Stromal cell of bone marrow (primary cell): ENCODE results near the gene XCR1.
"Not testable (repeated sequence)": the region's sequence is repeated elsewhere in the genome, so short reads cannot be mapped to it uniquely, and the experiment has no call there.

ENCODE experiments used
- DNase-seq: peaks from one replicate; pipeline ENCODE4 v3.0.0-alpha.2; 2012; ENCODE audit warnings: low read depth

XCR1 gene

DNA sequence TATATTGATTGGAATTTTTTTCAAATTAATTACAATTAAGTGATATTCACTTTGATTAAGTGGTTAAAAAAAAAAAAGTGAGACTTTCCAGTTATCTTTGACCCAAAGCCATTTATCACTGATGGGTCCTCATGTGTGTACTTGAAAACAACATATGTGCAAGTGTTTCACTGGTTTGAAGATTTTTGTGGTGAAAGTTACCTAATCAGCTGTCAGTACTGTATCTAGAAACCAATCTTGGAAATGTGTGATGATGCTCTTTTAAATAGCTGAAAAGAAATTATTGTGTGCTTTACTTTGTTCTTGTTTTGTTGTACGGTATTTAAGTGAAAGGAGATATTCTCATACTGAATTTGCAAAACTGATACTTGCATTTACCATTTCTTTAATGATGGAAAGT is 11.6 kb upstream of the XCR1 start:
- no peak for DNase-seq

GRCh38 chr3:46038071-46038470 is 10.8 kb upstream of the XCR1 start:
- not testable (repeated sequence) for DNase-seq

DNA sequence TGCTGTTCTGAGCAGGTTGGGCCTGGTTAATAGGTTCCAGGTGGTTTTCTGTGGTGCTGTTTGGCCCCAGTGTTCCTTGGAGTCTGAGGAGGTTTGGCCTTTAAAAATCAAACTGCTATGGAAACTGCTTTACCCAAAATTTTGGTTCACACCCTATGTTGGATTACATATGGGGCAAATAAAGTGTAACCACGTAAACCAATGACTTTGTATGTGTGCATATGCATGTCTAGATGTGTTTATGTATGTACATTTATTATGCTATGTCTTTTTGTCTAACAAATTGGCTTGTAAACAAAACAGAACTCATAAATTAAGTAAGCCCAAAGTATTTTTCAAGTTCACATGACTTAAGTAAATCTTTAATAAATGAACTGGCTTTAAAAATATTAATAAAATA is 8.9 kb upstream of the XCR1 start:
- DNase-seq = no peak

DNA sequence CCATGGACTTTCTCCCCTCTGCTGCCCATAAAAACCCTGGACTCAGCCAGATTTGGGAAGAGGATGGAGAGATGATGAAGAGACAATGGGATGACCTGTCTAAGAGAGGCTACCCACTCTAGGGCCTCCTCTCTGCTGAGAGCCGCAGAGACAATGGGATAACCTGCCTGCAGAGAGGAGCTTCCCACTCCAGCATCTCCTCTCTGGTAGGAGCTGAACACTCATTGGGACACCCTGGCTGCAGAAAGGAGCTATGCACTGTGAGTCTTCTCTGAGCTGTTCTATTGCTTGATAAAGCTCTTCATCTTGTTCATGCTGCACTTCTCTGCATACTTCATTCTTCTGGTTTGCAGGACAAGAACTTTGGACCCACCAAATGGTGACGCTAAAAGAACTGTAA is 4.5 kb upstream of the XCR1 start:
- no peak for DNase-seq

DNA sequence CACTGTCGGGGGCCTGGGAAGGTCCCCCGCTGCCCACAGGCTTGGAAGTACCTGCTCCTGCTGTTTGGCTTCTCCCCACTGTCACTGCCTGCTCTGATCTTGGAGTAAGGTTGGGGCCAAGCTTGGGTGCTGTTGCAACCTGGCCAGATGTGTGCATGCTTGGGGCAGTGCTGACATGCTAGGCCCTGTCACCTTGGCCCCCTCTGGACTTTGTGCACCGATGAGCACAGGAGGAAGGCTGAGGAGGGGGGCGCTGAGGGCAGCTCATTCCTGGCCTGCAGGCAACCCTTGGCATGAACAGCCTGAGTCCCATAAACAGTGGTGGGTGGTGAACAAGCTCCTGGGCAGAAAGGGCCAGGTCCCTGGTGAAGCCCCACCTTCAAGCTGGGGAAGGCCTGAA is 4.0 kb upstream of the XCR1 start:
- DNase-seq = no peak

DNA sequence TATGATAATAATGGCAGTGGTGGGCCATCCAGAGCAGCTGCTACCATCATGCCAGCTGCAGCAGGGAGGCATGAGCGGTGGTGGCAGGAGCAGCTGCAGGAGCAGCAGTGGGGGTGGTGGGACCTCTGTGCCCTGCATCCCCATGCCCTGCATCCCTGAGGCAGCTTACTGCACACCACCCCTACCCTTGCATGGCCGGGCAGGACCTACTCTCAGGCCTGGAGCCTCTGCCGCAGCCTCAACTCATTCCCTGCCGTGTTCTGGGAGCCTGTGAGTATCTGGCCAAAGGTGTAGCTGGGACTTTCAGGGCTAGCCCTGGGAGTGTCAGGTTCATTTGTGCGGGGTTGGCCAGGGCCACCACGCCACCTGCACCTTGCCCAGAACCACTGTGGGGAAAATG is 3.3 kb upstream of the XCR1 start:
- no peak for DNase-seq

DNA sequence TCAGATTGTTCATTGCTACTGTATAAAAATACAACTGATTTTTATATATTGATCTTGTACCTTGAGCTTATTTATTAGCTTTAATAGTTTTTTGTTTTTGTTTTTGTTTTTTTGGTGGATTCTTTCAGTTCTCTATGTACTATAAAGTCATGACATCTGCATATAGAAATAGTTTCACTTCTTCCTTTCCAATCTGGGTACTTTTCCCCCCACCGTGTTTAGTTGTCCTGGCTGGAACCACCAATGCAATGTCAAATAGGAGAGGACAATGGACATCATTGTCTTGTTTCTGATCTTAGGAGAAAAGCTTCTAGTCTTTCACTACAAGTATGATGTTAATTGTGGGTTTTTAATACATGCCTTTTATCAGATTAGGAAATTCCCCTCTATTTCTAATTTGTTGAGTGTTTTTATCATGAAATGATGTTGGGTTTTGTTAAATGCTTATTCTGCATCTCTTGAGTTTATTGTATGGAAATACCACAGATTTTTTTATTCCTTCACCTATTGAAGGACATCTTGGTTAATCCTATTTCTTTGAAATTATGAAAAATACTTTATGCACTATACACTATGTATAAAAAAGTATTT is 2.8 kb upstream of the XCR1 start:
- no peak for DNase-seq

- peak; percentile 9 for DNase-seq
Observed at GRCh38 chr3:46027736-46028397, 584 bp upstream of the XCR1 start.

GRCh38 chr3:46025139-46025538 is 2.1 kb downstream of the XCR1 start:
- no peak for DNase-seq

- DNase-seq = peak; percentile 18
Observed at GRCh38 chr3:46024131-46024530, 3.2 kb downstream of the XCR1 start.

- no peak for DNase-seq
Observed at GRCh38 chr3:46022909-46023785, 4.1 kb downstream of the XCR1 start.

- DNase-seq = no peak
Observed at GRCh38 chr3:46021516-46021915, 5.8 kb downstream of the XCR1 start.

GRCh38 chr3:46020766-46021510 is 6.3 kb downstream of the XCR1 start:
- DNase-seq = no peak

GRCh38 chr3:46019707-46020106 is 7.6 kb downstream of the XCR1 start:
- peak; percentile 62 for DNase-seq

- DNase-seq = no peak
Observed at GRCh38 chr3:46017720-46018119, 9.6 kb downstream of the XCR1 start.

- DNase-seq = no peak
Observed at GRCh38 chr3:46013316-46014094, 13.8 kb downstream of the XCR1 start.

GRCh38 chr3:46012246-46012645 is 15.0 kb downstream of the XCR1 start:
- no peak for DNase-seq

GRCh38 chr3:46010519-46011113 is 16.7 kb downstream of the XCR1 start:
- DNase-seq = no peak

GRCh38 chr3:46008058-46008457 is 19.2 kb downstream of the XCR1 start:
- DNase-seq = no peak

- DNase-seq = no peak
Observed at GRCh38 chr3:46007280-46007679, 20.0 kb downstream of the XCR1 start.
